ENCODE results near the gene TMEM220. TPM values are rescaled to one million over a fixed set of nuclear protein-coding genes. Genes with fewer than 3 reads are reported as not detected.

TMEM220 gene
- total and polyA plus RNA-seq, 2 of the 4 experiments (the other 2 are of a cell fraction) = 1.1 to 1.9 TPM

DNA sequence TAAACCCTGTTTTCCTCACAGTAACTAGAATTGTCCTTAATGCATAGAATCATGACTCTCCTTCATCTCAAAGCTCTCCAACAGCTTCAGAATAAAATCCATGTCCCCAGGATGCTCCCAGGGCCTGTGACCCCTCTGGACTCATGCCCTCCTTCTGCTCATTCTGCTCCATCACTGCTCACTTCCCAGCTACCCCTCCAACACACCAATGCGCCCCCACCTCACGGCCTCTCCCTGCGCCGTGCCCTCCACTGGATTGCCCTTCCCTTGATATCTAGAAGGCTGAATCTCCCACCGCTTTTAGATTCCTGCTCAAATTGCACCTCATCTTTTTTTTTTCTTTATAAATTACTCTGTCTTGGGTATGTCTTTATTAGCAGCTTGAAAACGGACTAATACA lies 12.6 kb upstream of the TMEM220 start:
- Histone ChIP-seq H4K91ac (ENCODE audit: insufficient read depth, low read depth, low read length) (no peak overlapping the region), H3K14ac (replicated peaks; ENCODE audit: low read depth, low read length) (no peak overlapping the region), H3K9ac (ENCODE audit: low read depth, low read length) (no peak overlapping the region), H2AFZ (replicated peaks; ENCODE audit: low read length, poor library complexity) (no peak overlapping the region), H2AK9ac (replicated peaks; ENCODE audit: low read depth, low read length, poor library complexity) (no peak overlapping the region), H4K8ac (ENCODE audit: low read depth in 2 of 2, low read length in 2 of 2) (no peak overlapping the region), H3K4me2 (ENCODE audit: low read depth, low read length) (no peak overlapping the region), H3K27me3 (ENCODE audit: control insufficient read depth, insufficient read depth, low read length) (peaks cover 18% of the 10 kb centered on the region), H3K36me3 (ENCODE audit: control insufficient read depth, insufficient read depth, low read length) (no peaks in the 10 kb centered on the region), H3K27ac (ENCODE audit: insufficient read depth, low read length) (no peak overlapping the region), H3K9me1 (ENCODE audit: insufficient read depth, low read length) (no peaks in the 10 kb centered on the region), H2BK20ac (ENCODE audit: low read depth, low read length) (no peak overlapping the region), H2AK5ac (ENCODE audit: low read depth, low read length) (no peak overlapping the region), H3K79me1 (ENCODE audit: low read depth in 1 of 2, low read length in 2 of 2) (no peaks in the 10 kb centered on the region), H3K18ac (ENCODE audit: low read depth, low read length) (no peak overlapping the region), H3K23ac (ENCODE audit: low read depth, low read length) (no peak overlapping the region), H3K4ac (ENCODE audit: low read depth, low read length) (no peak overlapping the region), H3K56ac (ENCODE audit: extremely low read depth, insufficient read depth, low read length) (no peak overlapping the region), H4K20me1 (ENCODE audit: insufficient read depth, low read length) (no peaks in the 10 kb centered on the region), H3K4me1 (ENCODE audit: control insufficient read depth, insufficient read depth, low read length) (no peaks in the 10 kb centered on the region), H2BK15ac (ENCODE audit: low read depth, low read length) (no peak overlapping the region), H2BK120ac (ENCODE audit: low read depth, low read length) (no peak overlapping the region), H2BK5ac (ENCODE audit: low read depth, low read length, poor library complexity, severe bottlenecking) (no peak overlapping the region), H4K5ac (ENCODE audit: low read depth, low read length) (no peak overlapping the region), H3K4me3 (ENCODE audit: insufficient read depth, low read depth, low read length) (no peak overlapping the region), H3K9me3 (ENCODE audit: control insufficient read depth, insufficient read depth, low read length) (no peaks in the 10 kb centered on the region)
- intact Hi-C loops (cut with micrococcal nuclease) = no loop called here
- POLR2A ChIA-PET (ENCODE audit: unreplicated experiment) = no interaction called here
- no peak for ATAC-seq (ENCODE audit: low read depth)
- dilution Hi-C loops (cut with HindIII; ENCODE audit: low sequenced_read_pairs, unreplicated experiment) = no loop called here
- TF ChIP-seq FOS (IDR thresholded peaks at IDR 0.05; ENCODE audit: low read depth, low read length) (no peak), CHD1 (IDR thresholded peaks at IDR 0.05; ENCODE audit: low read depth, low read length) (no peak), CEBPB (IDR thresholded peaks at IDR 0.05; ENCODE audit: low read depth, low read length) (no peak), BHLHE40 (IDR thresholded peaks at IDR 0.05; ENCODE audit: low read depth, low read length) (no peak), MAZ (IDR thresholded peaks at IDR 0.05; ENCODE audit: borderline replicate concordance, low read depth, low read length) (no peak), MAFK (IDR thresholded peaks at IDR 0.05; ENCODE audit: low read depth, low read length) (no peak), POLR2A (IDR thresholded peaks at IDR 0.05; ENCODE audit: low read depth, low read length) (no peak), RAD21 (IDR thresholded peaks at IDR 0.05; ENCODE audit: low read length) (no peak), SMC3 (IDR thresholded peaks at IDR 0.05; ENCODE audit: low read depth, low read length) (no peak), NFE2L2 (IDR thresholded peaks at IDR 0.05; ENCODE audit: low read depth, low read length) (no peak), RFX5 (IDR thresholded peaks at IDR 0.05; ENCODE audit: low read depth, low read length) (no peak), CTCF (conservative IDR thresholded peaks at IDR 0.05; ENCODE audit: low read depth, low read length) (no peak), RCOR1 (IDR thresholded peaks at IDR 0.05; ENCODE audit: insufficient replicate concordance, low read length) (no peak), MXI1 (IDR thresholded peaks at IDR 0.05; ENCODE audit: borderline replicate concordance, low read depth, low read length) (no peak), ELK1 (IDR thresholded peaks at IDR 0.05; ENCODE audit: borderline replicate concordance, low read depth, low read length) (no peak)
- TF ChIP-seq, protein P1, sequence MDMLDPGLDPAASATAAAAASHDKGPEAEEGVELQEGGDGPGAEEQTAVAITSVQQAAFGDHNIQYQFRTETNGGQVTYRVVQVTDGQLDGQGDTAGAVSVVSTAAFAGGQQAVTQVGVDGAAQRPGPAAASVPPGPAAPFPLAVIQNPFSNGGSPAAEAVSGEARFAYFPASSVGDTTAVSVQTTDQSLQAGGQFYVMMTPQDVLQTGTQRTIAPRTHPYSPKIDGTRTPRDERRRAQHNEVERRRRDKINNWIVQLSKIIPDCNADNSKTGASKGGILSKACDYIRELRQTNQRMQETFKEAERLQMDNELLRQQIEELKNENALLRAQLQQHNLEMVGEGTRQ (IDR thresholded peaks at IDR 0.05; ENCODE audit: low read depth, low read length) = no peak
- in situ Hi-C loops (cut with MboI; ENCODE audit: low sequenced_read_pairs) = no loop called here
- DNase-seq = no peak
- no CpG with 5 or more reads among the region's 6 CpGs for WGBS, 2 experiments (ENCODE audit: extremely low coverage in 2 of 2, insufficient read length in 1 of 2)
- no TSS peak for BruUV-seq (replicated peaks)
- CTCF ChIA-PET = interaction anchor here (0.6 kb wide), 1 partner anchor 1142 kb away, joined by 4 read pairs; no protein-coding TSS in a partner anchor

All from IMR-90 (cell line).